Gastrocnemius medialis (tissue), 4 donors: ENCODE results near the gene LSP1. TPM values are rescaled to one million over a fixed set of nuclear protein-coding genes. Genes with fewer than 3 reads are reported as not detected.

Experiments
- ATAC-seq, 2 donors: fragments of 150-250 bp; one replicate each; pipeline ENCODE4 v1.9.1; 2016
- DNase-seq, 2 donors: peaks; one replicate each; pipeline ENCODE4 v3.0.0-alpha.2; 2019
- H3K27ac ChIP-seq, 4 donors: fragments of 200-600 bp; sonication (generic); 1 replicate in 1 of 4; 2 replicates in 3 of 4; pipeline ENCODE4 v1.5.1; 2016 to 2018; ENCODE audit warnings: mild to moderate bottlenecking in 2 of 4, moderate library complexity in 1 of 4
- H3K27me3 ChIP-seq, 3 donors: fragments of 200-600 bp; sonication (generic) in 2 of 3; 1 replicate in 1 of 3; 2 replicates in 2 of 3; pipeline versions ENCODE4 v1.5.1 to v1.6.0; 2016 to 2019; ENCODE audit warnings: mild to moderate bottlenecking in 1 of 3, moderate library complexity in 1 of 3
- H3K36me3 ChIP-seq, 2 donors: fragments of 200-600 bp; sonication (generic) in 1 of 2; one replicate each; pipeline ENCODE4 v1.5.1; 2017 to 2018
- H3K4me1 ChIP-seq, 2 donors: fragments of 200-600 bp; sonication (generic) in 1 of 2; one replicate each; pipeline ENCODE4 v1.5.1; 2016 to 2017; ENCODE audit warnings: mild to moderate bottlenecking in 2 of 2
- H3K4me3 ChIP-seq, 4 donors: fragments of 200-600 bp; sonication (generic) in 3 of 4; 1 replicate in 1 of 4; 2 replicates in 3 of 4; pipeline ENCODE4 v1.5.1; 2016 to 2019; ENCODE audit warnings: mild to moderate bottlenecking in 2 of 4
- H3K9me3 ChIP-seq, 3 donors: fragments of 200-600 bp; sonication (generic) in 2 of 3; 1 replicate in 1 of 3; 2 replicates in 2 of 3; pipeline ENCODE4 v1.5.1; 2016 to 2019
- POLR2A ChIP-seq, 2 donors: fragments of 450-650 bp; IDR thresholded peaks; one replicate each; pipeline ENCODE4 v1.6.1; 2017; ENCODE audit warnings: antibody characterized with exemption in 2 of 2, mild to moderate bottlenecking in 2 of 2, moderate library complexity in 2 of 2
- in situ Hi-C, 4 donors: fragments of 200-750 bp; cut with MboI; loops; one replicate each; pipeline versions ENCODE4 v1.15.0 to v1.8.0; 2017; ENCODE audit warnings: low sequenced_read_pairs in 4 of 4
- intact Hi-C: fragments of 100-400 bp; cut with DNase I; formaldehyde crosslinking; loops from one replicate; pipeline ENCODE4 v1.15.1; 2023; ENCODE audit warnings: low total_unique reads
- total RNA-seq, 4 donors: library from RNA; depleted of rRNA; stranded (reverse); fragments of >200 nt; gene quantifications; one replicate each; pipeline versions ENCODE4 v1.1.0 to v1.2.3, GENCODE V29; 2016
- TF ChIP-seq, protein P1 (sequence below), 5 experiments: fragments of 450-650 bp in 3 of 5; fragments of 200-600 bp in 2 of 5; sonication (generic) in 2 of 5; IDR thresholded peaks in 4 of 5; conservative IDR thresholded peaks in 1 of 5; 1 replicate in 4 of 5; 2 replicates in 1 of 5; pipeline ENCODE4 v1.5.1; 2016 to 2019; ENCODE audit warnings: antibody characterized with exemption in 5 of 5, mild to moderate bottlenecking in 3 of 5, moderate library complexity in 3 of 5

Gene LSP1
- total RNA-seq, 4 donors from 2014 or later = 3.0 to 13.5 (median 5.5) TPM

- peaks cover 0 to 3% (median 0%) of the 10 kb centered on the region in 3 donors for H3K9me3 ChIP-seq
- H3K27me3 ChIP-seq = peaks cover 0 to 9% (median 6%) of the 10 kb centered on the region in 3 donors
- no peaks in the 10 kb centered on the region for H3K4me1 ChIP-seq
- TF ChIP-seq, protein P1, sequence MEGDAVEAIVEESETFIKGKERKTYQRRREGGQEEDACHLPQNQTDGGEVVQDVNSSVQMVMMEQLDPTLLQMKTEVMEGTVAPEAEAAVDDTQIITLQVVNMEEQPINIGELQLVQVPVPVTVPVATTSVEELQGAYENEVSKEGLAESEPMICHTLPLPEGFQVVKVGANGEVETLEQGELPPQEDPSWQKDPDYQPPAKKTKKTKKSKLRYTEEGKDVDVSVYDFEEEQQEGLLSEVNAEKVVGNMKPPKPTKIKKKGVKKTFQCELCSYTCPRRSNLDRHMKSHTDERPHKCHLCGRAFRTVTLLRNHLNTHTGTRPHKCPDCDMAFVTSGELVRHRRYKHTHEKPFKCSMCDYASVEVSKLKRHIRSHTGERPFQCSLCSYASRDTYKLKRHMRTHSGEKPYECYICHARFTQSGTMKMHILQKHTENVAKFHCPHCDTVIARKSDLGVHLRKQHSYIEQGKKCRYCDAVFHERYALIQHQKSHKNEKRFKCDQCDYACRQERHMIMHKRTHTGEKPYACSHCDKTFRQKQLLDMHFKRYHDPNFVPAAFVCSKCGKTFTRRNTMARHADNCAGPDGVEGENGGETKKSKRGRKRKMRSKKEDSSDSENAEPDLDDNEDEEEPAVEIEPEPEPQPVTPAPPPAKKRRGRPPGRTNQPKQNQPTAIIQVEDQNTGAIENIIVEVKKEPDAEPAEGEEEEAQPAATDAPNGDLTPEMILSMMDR (IDR thresholded peaks at IDR 0.05 in 4 of 5, conservative IDR thresholded peaks at IDR 0.05 in 1 of 5) = no peak
- TF ChIP-seq POLR2A (IDR thresholded peaks at IDR 0.05) = no peak
- intact Hi-C loops (no loop called here), in situ Hi-C loops (no loop called here)
- H3K36me3 ChIP-seq = no peaks in the 10 kb centered on the region
- ATAC-seq (no peak), DNase-seq (no peak)
- no peak overlapping the region for H3K4me3 ChIP-seq
- no peak overlapping the region for H3K27ac ChIP-seq
Observed at GRCh38 chr11:1815311-1815710, 37.6 kb upstream of the LSP1 start.

- ATAC-seq = no peak
- TF ChIP-seq POLR2A (IDR thresholded peaks at IDR 0.05) = no peak
- TF ChIP-seq, protein P1 (IDR thresholded peaks at IDR 0.05 in 4 of 5, conservative IDR thresholded peaks at IDR 0.05 in 1 of 5) = no peak
- intact Hi-C loops (no loop called here), in situ Hi-C loops (no loop called here)
- no peak overlapping the region for H3K27ac ChIP-seq
- no peaks in the 10 kb centered on the region for H3K36me3 ChIP-seq
- H3K27me3 ChIP-seq = peaks cover 0 to 9% (median 6%) of the 10 kb centered on the region in 3 donors
- H3K9me3 ChIP-seq = peaks cover 0 to 3% (median 0%) of the 10 kb centered on the region in 3 donors
- DNase-seq = no peak
- no peak overlapping the region for H3K4me3 ChIP-seq
- no peaks in the 10 kb centered on the region for H3K4me1 ChIP-seq
Observed at GRCh38 chr11:1815751-1816150, 37.1 kb upstream of the LSP1 start.

DNA sequence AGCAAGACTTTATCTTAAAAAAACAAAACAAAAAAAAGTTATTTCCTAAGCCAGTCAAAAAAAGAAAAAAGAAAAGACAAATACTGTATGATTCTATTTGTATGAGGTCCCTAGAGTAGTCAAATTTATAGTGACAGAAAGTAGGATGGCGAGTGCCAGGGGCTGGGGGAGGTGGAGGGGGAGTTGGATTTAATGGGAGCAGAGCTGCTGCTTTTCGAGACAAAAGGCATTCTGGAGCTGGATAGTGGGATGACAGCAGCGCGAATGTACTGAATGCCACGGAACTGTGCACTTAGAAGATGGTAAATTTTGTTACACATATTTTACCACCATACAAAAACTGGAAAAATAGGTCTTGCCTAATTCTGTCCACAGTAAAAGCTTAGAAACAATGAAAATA, 35.9 kb upstream of the LSP1 start:
- Histone ChIP-seq H3K27me3 (peaks cover 0 to 6% (median 4%) of the 10 kb centered on the region in 3 donors), H3K9me3 (peaks cover 0 to 3% (median 0%) of the 10 kb centered on the region in 3 donors), H3K4me3 (no peak overlapping the region), H3K27ac (no peak overlapping the region), H3K4me1 (no peaks in the 10 kb centered on the region), H3K36me3 (no peaks in the 10 kb centered on the region)
- no peak for ATAC-seq
- DNase-seq = no peak
- TF ChIP-seq POLR2A (IDR thresholded peaks at IDR 0.05) = no peak
- TF ChIP-seq, protein P1 (IDR thresholded peaks at IDR 0.05 in 4 of 5, conservative IDR thresholded peaks at IDR 0.05 in 1 of 5) = no peak
- intact Hi-C loops = no loop called here
- in situ Hi-C loops = no loop called here

DNA sequence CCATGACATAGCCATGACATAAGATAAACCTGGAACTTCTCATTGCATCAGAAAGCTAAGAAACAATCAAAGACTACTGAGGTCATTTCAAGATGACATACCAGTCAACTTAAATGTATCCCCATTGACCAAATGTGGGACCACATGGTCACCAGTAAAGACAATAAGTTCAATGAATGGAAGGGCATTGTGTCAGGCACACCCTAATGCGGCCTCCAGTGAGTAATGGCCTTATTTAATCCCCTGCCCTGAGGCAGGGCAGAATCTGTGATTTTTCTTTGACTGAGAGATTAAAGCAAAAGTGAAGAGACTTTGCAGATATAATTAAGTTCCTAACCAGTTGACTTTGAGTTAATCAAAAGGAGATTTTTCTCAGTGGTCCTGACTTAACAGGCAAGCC, 35.4 kb upstream of the LSP1 start:
- peaks cover 0 to 4% (median 3%) of the 10 kb centered on the region in 3 donors for H3K27me3 ChIP-seq
- H3K4me3 ChIP-seq = no peak overlapping the region
- no peaks in the 10 kb centered on the region for H3K36me3 ChIP-seq
- H3K27ac ChIP-seq = no peak overlapping the region
- no peak for ATAC-seq
- TF ChIP-seq, protein P1 (IDR thresholded peaks at IDR 0.05 in 4 of 5, conservative IDR thresholded peaks at IDR 0.05 in 1 of 5) = no peak
- TF ChIP-seq POLR2A (IDR thresholded peaks at IDR 0.05) = no peak
- in situ Hi-C loops = no loop called here
- DNase-seq = no peak
- intact Hi-C loops = no loop called here
- H3K9me3 ChIP-seq = peaks cover 0 to 3% (median 0%) of the 10 kb centered on the region in 3 donors
- no peaks in the 10 kb centered on the region for H3K4me1 ChIP-seq

GRCh38 chr11:1819074-1819473, 33.8 kb upstream of the LSP1 start:
- H3K36me3 ChIP-seq = no peaks in the 10 kb centered on the region
- no peak for DNase-seq
- in situ Hi-C loops = no loop called here
- ATAC-seq = no peak
- H3K27me3 ChIP-seq = no peaks in the 10 kb centered on the region
- no peak overlapping the region for H3K27ac ChIP-seq
- no peak overlapping the region for H3K4me3 ChIP-seq
- TF ChIP-seq POLR2A (IDR thresholded peaks at IDR 0.05) = no peak
- TF ChIP-seq, protein P1 (IDR thresholded peaks at IDR 0.05 in 4 of 5, conservative IDR thresholded peaks at IDR 0.05 in 1 of 5) = no peak
- no peaks in the 10 kb centered on the region for H3K4me1 ChIP-seq
- peaks cover 0 to 3% (median 0%) of the 10 kb centered on the region in 3 donors for H3K9me3 ChIP-seq
- intact Hi-C loops = no loop called here
